ENCODE data around the gene FECH.
A peak's percentile ranks its signal among the peaks of the same experiment; 100 is the strongest.

The FECH gene

GRCh38 chr18:57585855-57586250 lies 649 bp downstream of the FECH start:
- peak overlapping the region; percentile 71 for H3K4me3 ChIP-seq (ENCODE audit: insufficient read depth, low read length, poor library complexity, severe bottlenecking)
- no peaks in the 10 kb centered on the region for H3K27me3 ChIP-seq (ENCODE audit: low read length)
- no peaks in the 10 kb centered on the region for H3K9me2 ChIP-seq (replicated peaks; ENCODE audit: insufficient read depth, low read length)
- no peak overlapping the region for H3K27ac ChIP-seq (ENCODE audit: low read depth, low read length)
- TF ChIP-seq CTCF (IDR thresholded peaks at IDR 0.05; ENCODE audit: insufficient read depth, low read length, poor library complexity, severe bottlenecking) = no peak
- no peak for TF ChIP-seq EZH2phosphoT487 (conservative IDR thresholded peaks at IDR 0.05; ENCODE audit: low read length)
- peak overlapping the region; percentile 61 for H3K4me2 ChIP-seq (ENCODE audit: low read depth, low read length, poor library complexity, severe bottlenecking)
- no peaks in the 10 kb centered on the region for H4K20me1 ChIP-seq (ENCODE audit: low read depth, low read length)
- no peaks in the 10 kb centered on the region for H3K36me3 ChIP-seq (ENCODE audit: low read length)
- H2AFZ ChIP-seq (ENCODE audit: low read depth, low read length, severe bottlenecking) = peak overlapping the region; percentile 91
- no peaks in the 10 kb centered on the region for H3K79me2 ChIP-seq (ENCODE audit: insufficient read depth, low read length)
- 0 out of 2 replicates have a peak, but pooled peaks cover 3% of the 10 kb centered on the region for H3F3A ChIP-seq (ENCODE audit: insufficient read depth)
- peak overlapping the region; percentile 70 for H3K9ac ChIP-seq (ENCODE audit: low read length)
- H3K9me3 ChIP-seq (ENCODE audit: insufficient read depth, low read length) = no peaks in the 10 kb centered on the region

GRCh38 chr18:57585421-57585820 lies 1.1 kb downstream of the FECH start:
- Histone ChIP-seq H3K9ac (ENCODE audit: low read length) (peak overlapping the region; percentile 70; the same call in 1 of the 2 replicates), H3F3A (ENCODE audit: insufficient read depth) (0 out of 2 replicates have a peak, but pooled peaks cover 3% of the 10 kb centered on the region), H3K36me3 (ENCODE audit: low read length) (no peaks in the 10 kb centered on the region), H3K9me3 (ENCODE audit: insufficient read depth, low read length) (no peaks in the 10 kb centered on the region), H4K20me1 (ENCODE audit: low read depth, low read length) (no peaks in the 10 kb centered on the region), H3K4me3 (ENCODE audit: insufficient read depth, low read length, poor library complexity, severe bottlenecking) (no peak overlapping the region), H3K27me3 (ENCODE audit: low read length) (no peaks in the 10 kb centered on the region), H3K4me2 (ENCODE audit: low read depth, low read length, poor library complexity, severe bottlenecking) (peak overlapping the region; percentile 61), H3K9me2 (replicated peaks; ENCODE audit: insufficient read depth, low read length) (no peaks in the 10 kb centered on the region), H2AFZ (ENCODE audit: low read depth, low read length, severe bottlenecking) (no peak overlapping the region), H3K79me2 (ENCODE audit: insufficient read depth, low read length) (no peaks in the 10 kb centered on the region), H3K27ac (ENCODE audit: low read depth, low read length) (no peak overlapping the region)
- TF ChIP-seq EZH2phosphoT487 (conservative IDR thresholded peaks at IDR 0.05; ENCODE audit: low read length) = no peak
- TF ChIP-seq CTCF (IDR thresholded peaks at IDR 0.05; ENCODE audit: insufficient read depth, low read length, poor library complexity, severe bottlenecking) = no peak

GRCh38 chr18:57584444-57584843 lies 2.1 kb downstream of the FECH start:
- Histone ChIP-seq H3K4me3 (ENCODE audit: insufficient read depth, low read length, poor library complexity, severe bottlenecking) (no peak overlapping the region), H4K20me1 (ENCODE audit: low read depth, low read length) (no peaks in the 10 kb centered on the region), H3K79me2 (ENCODE audit: insufficient read depth, low read length) (no peaks in the 10 kb centered on the region), H3K9me2 (replicated peaks; ENCODE audit: insufficient read depth, low read length) (no peaks in the 10 kb centered on the region), H3F3A (ENCODE audit: insufficient read depth) (0 out of 2 replicates have a peak, but pooled peaks cover 3% of the 10 kb centered on the region), H3K36me3 (ENCODE audit: low read length) (no peaks in the 10 kb centered on the region), H3K27ac (ENCODE audit: low read depth, low read length) (no peak overlapping the region), H3K4me2 (ENCODE audit: low read depth, low read length, poor library complexity, severe bottlenecking) (no peak overlapping the region), H3K9ac (ENCODE audit: low read length) (no peak overlapping the region), H3K9me3 (ENCODE audit: insufficient read depth, low read length) (no peaks in the 10 kb centered on the region), H2AFZ (ENCODE audit: low read depth, low read length, severe bottlenecking) (no peak overlapping the region), H3K27me3 (ENCODE audit: low read length) (no peaks in the 10 kb centered on the region)
- TF ChIP-seq EZH2phosphoT487 (conservative IDR thresholded peaks at IDR 0.05; ENCODE audit: low read length) = no peak
- TF ChIP-seq CTCF (IDR thresholded peaks at IDR 0.05; ENCODE audit: insufficient read depth, low read length, poor library complexity, severe bottlenecking) = no peak
